ENCODE measurements around the gene IRX1.

Gene IRX1

GRCh38 chr5:3595006-3595961, at the start of gene IRX1:
TSS of gene IRX1 (plus strand) at chr5:3595832. CDS start at chr5:3596106, 274 bp downstream.
- Histone ChIP-seq H3K9me3 (ENCODE audit: control insufficient read depth, low read length) (no peaks in the 10 kb centered on the region), H3K27me3 (replicated peaks; ENCODE audit: control insufficient read depth, insufficient read depth, low read length) (peaks cover 3% of the 10 kb centered on the region), H3K4me1 (ENCODE audit: control insufficient read depth, insufficient read depth, low read length) (peaks cover 17% of the 10 kb centered on the region), H3K9ac (ENCODE audit: low read length) (peak within 1 kb of the TSS; percentile 91), H3K36me3 (ENCODE audit: control insufficient read depth, insufficient read depth, low read length, severe bottlenecking) (no peaks in the 10 kb centered on the region), H3K4me3 (ENCODE audit: low read length) (peak within 1 kb of the TSS; percentile 89)
- no peak for DNase-seq (ENCODE audit: low read depth)

GRCh38 chr5:3546028-3546427, 49.6 kb upstream of the IRX1 start:
- Histone ChIP-seq H3K4me3 (ENCODE audit: low read length) (no peak overlapping the region), H3K9ac (ENCODE audit: low read length) (no peak overlapping the region), H3K9me3 (ENCODE audit: control insufficient read depth, low read length) (peaks cover 4% of the 10 kb centered on the region), H3K36me3 (ENCODE audit: control insufficient read depth, insufficient read depth, low read length, severe bottlenecking) (no peaks in the 10 kb centered on the region), H3K4me1 (ENCODE audit: control insufficient read depth, insufficient read depth, low read length) (no peaks in the 10 kb centered on the region), H3K27me3 (replicated peaks; ENCODE audit: control insufficient read depth, insufficient read depth, low read length) (no peaks in the 10 kb centered on the region)
- DNase-seq (ENCODE audit: low read depth) = no peak

- no peak for DNase-seq (ENCODE audit: low read depth)
- Histone ChIP-seq H3K9me3 (ENCODE audit: control insufficient read depth, low read length) (peaks cover 12% of the 10 kb centered on the region), H3K4me3 (ENCODE audit: low read length) (no peak overlapping the region), H3K36me3 (ENCODE audit: control insufficient read depth, insufficient read depth, low read length, severe bottlenecking) (no peaks in the 10 kb centered on the region), H3K4me1 (ENCODE audit: control insufficient read depth, insufficient read depth, low read length) (no peaks in the 10 kb centered on the region), H3K9ac (ENCODE audit: low read length) (no peak overlapping the region), H3K27me3 (replicated peaks; ENCODE audit: control insufficient read depth, insufficient read depth, low read length) (no peaks in the 10 kb centered on the region)
Observed at GRCh38 chr5:3564116-3564515, 31.5 kb upstream of the IRX1 start.

- H3K9me3 ChIP-seq (ENCODE audit: control insufficient read depth, low read length) = peaks cover 9% of the 10 kb centered on the region
- DNase-seq (ENCODE audit: low read depth) = no peak
- H3K27me3 ChIP-seq (replicated peaks; ENCODE audit: control insufficient read depth, insufficient read depth, low read length) = no peaks in the 10 kb centered on the region
- no peaks in the 10 kb centered on the region for H3K36me3 ChIP-seq (ENCODE audit: control insufficient read depth, insufficient read depth, low read length, severe bottlenecking)
- H3K4me1 ChIP-seq (ENCODE audit: control insufficient read depth, insufficient read depth, low read length) = no peaks in the 10 kb centered on the region
- H3K9ac ChIP-seq (ENCODE audit: low read length) = no peak overlapping the region
- no peak overlapping the region for H3K4me3 ChIP-seq (ENCODE audit: low read length)
Observed at GRCh38 chr5:3564827-3565518, 30.7 kb upstream of the IRX1 start.

DNA sequence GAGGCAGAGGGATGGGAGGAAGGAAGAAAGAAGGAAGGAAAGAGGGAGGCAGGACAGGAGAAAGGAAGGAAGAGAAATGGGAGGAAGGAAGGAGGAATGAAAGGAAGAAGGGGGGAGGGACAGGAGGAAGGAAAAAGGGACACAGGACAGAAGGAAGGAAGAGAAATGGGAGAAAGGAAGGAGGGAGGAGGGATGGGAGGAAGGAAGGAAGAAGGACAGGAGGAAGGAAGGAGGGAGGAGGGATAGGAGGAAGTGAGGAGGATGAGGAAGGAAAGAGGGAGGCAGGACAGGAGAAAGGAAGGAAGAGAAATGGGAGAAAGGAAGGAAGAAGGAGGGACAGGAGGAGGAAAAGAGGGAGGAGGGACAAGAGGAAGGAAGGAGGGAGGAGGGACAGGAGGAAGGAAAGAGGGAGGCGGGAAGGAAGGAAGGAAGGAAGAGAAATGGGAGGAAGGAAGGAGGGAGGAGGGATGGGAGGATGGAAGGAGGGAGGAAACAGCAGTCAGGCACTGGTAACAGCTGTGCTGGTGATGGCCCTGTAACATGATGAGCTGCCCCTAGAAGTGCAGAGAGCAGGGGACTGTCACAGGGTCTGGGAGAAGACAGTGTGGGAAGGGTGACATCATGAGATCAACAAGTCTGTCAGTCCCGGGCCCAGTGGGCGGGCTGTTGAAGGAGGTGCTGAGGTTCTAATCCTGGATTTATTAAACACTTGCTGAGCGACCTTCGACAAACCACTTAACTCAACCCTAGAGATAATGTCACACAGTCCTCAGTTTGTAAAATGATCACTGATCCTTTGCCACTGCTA, 10.7 kb upstream of the IRX1 start:
- Histone ChIP-seq H3K36me3 (ENCODE audit: control insufficient read depth, insufficient read depth, low read length, severe bottlenecking) (no peaks in the 10 kb centered on the region), H3K9me3 (ENCODE audit: control insufficient read depth, low read length) (no peaks in the 10 kb centered on the region), H3K4me3 (ENCODE audit: low read length) (no peak overlapping the region), H3K9ac (ENCODE audit: low read length) (no peak overlapping the region), H3K27me3 (replicated peaks; ENCODE audit: control insufficient read depth, insufficient read depth, low read length) (peaks cover 14% of the 10 kb centered on the region), H3K4me1 (ENCODE audit: control insufficient read depth, insufficient read depth, low read length) (no peaks in the 10 kb centered on the region)
- DNase-seq (ENCODE audit: low read depth) = no peak

DNA sequence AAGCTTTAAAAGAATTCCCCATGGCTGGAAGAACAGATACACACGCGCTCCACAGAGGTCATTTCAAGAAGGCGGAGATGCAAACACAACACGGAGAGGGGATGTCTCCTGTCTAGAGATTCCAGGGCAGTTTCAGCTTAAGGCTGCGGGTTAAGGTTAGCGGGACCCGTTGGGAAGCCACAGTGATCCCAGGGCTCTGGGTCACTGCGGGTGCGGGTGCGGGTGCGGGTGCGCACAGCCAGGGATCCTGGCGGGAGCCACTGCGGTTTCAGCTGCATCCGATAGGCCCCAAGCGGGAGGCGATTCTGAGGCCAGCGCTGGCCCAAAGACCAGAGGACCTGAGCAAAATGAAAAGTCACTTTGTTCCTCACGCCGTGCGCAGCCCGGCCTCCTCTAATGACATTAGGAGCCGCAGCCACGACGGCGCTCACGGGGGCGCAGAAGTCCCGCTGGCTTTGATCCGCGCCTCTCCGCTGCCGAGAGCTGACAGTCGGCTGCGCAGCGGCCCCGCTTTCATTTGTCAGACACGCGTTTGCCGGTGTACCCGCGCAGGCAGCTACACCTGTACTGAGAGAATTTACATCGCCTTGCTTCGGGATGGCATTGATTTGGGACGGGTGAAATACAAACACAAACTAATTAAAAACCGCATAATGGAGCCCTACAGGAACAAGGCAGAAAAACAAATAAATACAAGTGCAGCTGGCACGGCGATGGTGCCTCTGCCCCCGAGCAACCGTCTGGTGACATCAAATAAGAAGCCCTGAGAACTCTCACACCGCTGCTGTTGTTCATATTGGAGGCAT, 5.3 kb upstream of the IRX1 start:
- no peaks in the 10 kb centered on the region for H3K9me3 ChIP-seq (ENCODE audit: control insufficient read depth, low read length)
- no peaks in the 10 kb centered on the region for H3K36me3 ChIP-seq (ENCODE audit: control insufficient read depth, insufficient read depth, low read length, severe bottlenecking)
- peaks cover 15% of the 10 kb centered on the region for H3K4me1 ChIP-seq (ENCODE audit: control insufficient read depth, insufficient read depth, low read length)
- H3K4me3 ChIP-seq (ENCODE audit: low read length) = peak overlapping the region; percentile 77
- peaks cover 3% of the 10 kb centered on the region for H3K27me3 ChIP-seq (replicated peaks; ENCODE audit: control insufficient read depth, insufficient read depth, low read length)
- peak overlapping the region; percentile 64 for H3K9ac ChIP-seq (ENCODE audit: low read length)
- no peak for DNase-seq (ENCODE audit: low read depth)

DNA sequence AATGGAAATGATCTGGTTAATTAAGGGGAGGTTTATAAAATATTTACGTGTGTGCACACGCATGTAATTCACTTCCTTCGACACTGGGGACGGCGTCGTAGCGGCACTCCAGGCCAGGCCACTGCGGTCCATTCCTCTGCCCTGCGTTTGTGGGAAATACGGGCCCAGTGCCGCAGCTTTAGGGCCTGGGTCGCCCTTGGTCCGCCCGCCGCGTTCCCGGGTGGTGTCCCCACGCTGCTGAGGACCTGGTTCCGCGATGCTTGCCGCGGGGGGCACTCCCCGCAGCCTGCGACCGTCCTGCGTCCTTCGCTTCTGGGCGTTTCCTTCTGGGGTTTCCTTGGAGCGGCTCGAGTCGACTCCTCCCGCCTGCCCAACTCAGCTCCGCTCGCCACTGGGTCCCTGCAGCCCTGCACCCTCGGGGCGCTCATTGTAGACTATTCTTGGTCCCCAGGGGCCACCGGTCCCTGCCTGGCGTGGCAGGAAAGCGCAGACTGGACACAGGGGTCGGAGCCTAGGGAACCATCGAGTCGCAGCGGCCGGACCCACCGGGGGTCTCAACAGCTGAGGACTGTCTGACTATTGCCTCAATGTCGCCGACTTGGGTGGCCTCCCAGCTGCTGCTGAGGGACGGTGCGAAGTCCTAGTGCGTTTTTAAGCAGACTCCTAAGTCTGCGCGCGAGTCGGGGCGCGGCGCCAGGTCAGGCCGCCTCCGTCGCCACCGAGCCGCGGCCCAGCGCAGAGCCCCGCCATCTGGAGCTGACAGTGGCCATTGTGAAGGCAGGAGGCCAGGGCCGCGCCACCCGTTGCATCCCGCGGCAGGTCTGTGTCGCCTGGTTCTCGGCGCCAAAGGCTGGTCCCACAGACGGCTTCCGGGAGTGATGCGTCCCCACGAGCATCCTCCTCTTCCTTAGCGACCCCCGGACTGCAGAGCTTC, 4.4 kb upstream of the IRX1 start:
- no peaks in the 10 kb centered on the region for H3K36me3 ChIP-seq (ENCODE audit: control insufficient read depth, insufficient read depth, low read length, severe bottlenecking)
- H3K9me3 ChIP-seq (ENCODE audit: control insufficient read depth, low read length) = no peaks in the 10 kb centered on the region
- peak overlapping the region; percentile 77 for H3K4me3 ChIP-seq (ENCODE audit: low read length)
- no peak for DNase-seq (ENCODE audit: low read depth)
- peaks cover 15% of the 10 kb centered on the region for H3K4me1 ChIP-seq (ENCODE audit: control insufficient read depth, insufficient read depth, low read length)
- H3K9ac ChIP-seq (ENCODE audit: low read length) = peak overlapping the region; percentile 64
- peaks cover 3% of the 10 kb centered on the region for H3K27me3 ChIP-seq (replicated peaks; ENCODE audit: control insufficient read depth, insufficient read depth, low read length)

GRCh38 chr5:3592298-3592697, 3.3 kb upstream of the IRX1 start:
- peaks cover 3% of the 10 kb centered on the region for H3K27me3 ChIP-seq (replicated peaks; ENCODE audit: control insufficient read depth, insufficient read depth, low read length)

GRCh38 chr5:3593771-3594509, 1.7 kb upstream of the IRX1 start:
- Histone ChIP-seq H3K4me3 (ENCODE audit: low read length) (peak overlapping the region; percentile 78), H3K27me3 (replicated peaks; ENCODE audit: control insufficient read depth, insufficient read depth, low read length) (peaks cover 3% of the 10 kb centered on the region), H3K36me3 (ENCODE audit: control insufficient read depth, insufficient read depth, low read length, severe bottlenecking) (no peaks in the 10 kb centered on the region), H3K9me3 (ENCODE audit: control insufficient read depth, low read length) (no peaks in the 10 kb centered on the region), H3K9ac (ENCODE audit: low read length) (peak overlapping the region; percentile 46), H3K4me1 (ENCODE audit: control insufficient read depth, insufficient read depth, low read length) (peaks cover 17% of the 10 kb centered on the region)
- no peak for DNase-seq (ENCODE audit: low read depth)

More at GRCh38 chr5:3592298-3592697, 3.3 kb upstream of the IRX1 start:
- Histone ChIP-seq H3K36me3 (ENCODE audit: control insufficient read depth, insufficient read depth, low read length, severe bottlenecking) (no peaks in the 10 kb centered on the region), H3K4me1 (ENCODE audit: control insufficient read depth, insufficient read depth, low read length) (peaks cover 15% of the 10 kb centered on the region), H3K9me3 (ENCODE audit: control insufficient read depth, low read length) (no peaks in the 10 kb centered on the region), H3K4me3 (ENCODE audit: low read length) (no peak overlapping the region), H3K9ac (ENCODE audit: low read length) (no peak overlapping the region)
- no peak for DNase-seq (ENCODE audit: low read depth)

Data from adipocyte (in vitro differentiated cells).